ENCODE results near the gene EFCAB6. TPM values are rescaled to one million over a fixed set of nuclear protein-coding genes. Genes with fewer than 3 reads are reported as not detected.

EFCAB6 gene
- total and polyA plus RNA-seq, 2 of the 13 experiments (the other 11 are each of a cell fraction or from before 2014, with no cell fraction given): not detected

- no peak for TF ChIP-seq TFAP4 (IDR thresholded peaks at IDR 0.05; ENCODE audit: borderline replicate concordance, low read depth)
- TF ChIP-seq ZNF205 (CRISPR knock-in tag; IDR thresholded peaks at IDR 0.05): no peak
- no peak for TF ChIP-seq ZNF800 (CRISPR knock-in tag; IDR thresholded peaks at IDR 0.05)
- no peak for TF ChIP-seq ZNF607 (CRISPR knock-in tag; IDR thresholded peaks at IDR 0.05; ENCODE audit: borderline replicate concordance)
- TF ChIP-seq SRY (CRISPR knock-in tag; IDR thresholded peaks at IDR 0.05): no peak
- TF ChIP-seq DNMT1 (CRISPR knock-in tag; IDR thresholded peaks at IDR 0.05): no peak
- no peak for TF ChIP-seq ZUFSP (CRISPR knock-in tag; IDR thresholded peaks at IDR 0.05; ENCODE audit: borderline replicate concordance)
- TF ChIP-seq TARDBP (CRISPR knock-in tag; IDR thresholded peaks at IDR 0.05): no peak
These were observed 48.0 kb upstream of the EFCAB6 start (continued) for GRCh38 chr22:43860126-43860525.

- in situ Hi-C loops (cut with HindIII; ENCODE audit: extremely low pct_ligation_motif_present, low pct_unique_long_range_greater_than_20kb): no loop called here
- no peak overlapping the region for H3K4me2 ChIP-seq (ENCODE audit: low read depth, low read length)
These were observed 47.5 kb upstream of the EFCAB6 start for GRCh38 chr22:43859621-43860020.

More at GRCh38 chr22:43859621-43860020, 47.5 kb upstream of the EFCAB6 start:
- POLR2A ChIA-PET: no interaction called here
- Histone ChIP-seq H3K79me2 (ENCODE audit: insufficient read depth, low read length) (no peaks in the 10 kb centered on the region), H4K20me1 (ENCODE audit: insufficient read depth, low read length) (no peaks in the 10 kb centered on the region), H3K4me1 (ENCODE audit: insufficient read depth, low read length) (no peaks in the 10 kb centered on the region), H3K9me3 (ENCODE audit: low read length) (no peaks in the 10 kb centered on the region), H3K27me3 (ENCODE audit: control insufficient read depth in 1 of 2, insufficient read depth in 2 of 2, low read length in 2 of 2) (peaks cover 0 to 39% of the 10 kb centered on the region in 2 experiments; a peak in 4 of 5 replicates), H3K27ac (ENCODE audit: extremely low read length, insufficient read depth, low read length) (no peak overlapping the region), H3K36me3 (replicated peaks in 1 of 2; ENCODE audit: control insufficient read depth in 1 of 2, insufficient read depth in 2 of 2, low read length in 2 of 2) (no peaks in the 10 kb centered on the region), H2AFZ (ENCODE audit: low read length) (no peak overlapping the region), H3K4me3 (replicated peaks in 1 of 3; ENCODE audit: insufficient read depth in 1 of 3, low read depth in 2 of 3, low read length in 3 of 3) (no peak overlapping the region), H3K9ac (ENCODE audit: insufficient read depth, low read depth, low read length) (no peak overlapping the region)
- 31% methylated on average over 8 of the region's 14 CpGs for WGBS (ENCODE audit: low lambda C conversion rate)
- intact Hi-C loops (cut with micrococcal nuclease; ENCODE audit: unreplicated experiment): no loop called here
- BruUV-seq (replicated peaks): no TSS peak
- TF ChIP-seq ZSCAN25 (CRISPR knock-in tag; IDR thresholded peaks at IDR 0.05) (no peak), KAT7 (CRISPR knock-in tag; IDR thresholded peaks at IDR 0.05; ENCODE audit: borderline replicate concordance) (no peak), KLF15 (CRISPR knock-in tag; IDR thresholded peaks at IDR 0.05; ENCODE audit: borderline replicate concordance) (no peak), HNF1B (CRISPR knock-in tag; IDR thresholded peaks at IDR 0.05) (no peak)
- CTCF ChIA-PET (ENCODE audit: low intra/inter-chr PET ratio, low total read pairs): no interaction called here
- ATAC-seq (no peak), FAIRE-seq (no peak), DNase-seq (ENCODE audit: low spot score) (no peak)

Data from HepG2 (cell line).